GM18508 (cell line): Measurements from ENCODE around the gene PRDM16.

ENCODE experiments used
- ATAC-seq: cut with Tn5 transposase; IDR thresholded peaks from one replicate; pipeline ENCODE4 v1.9.1; 2021; ENCODE audit warnings: moderate number of reproducible peaks; ENCODE audit not compliant: insufficient read depth, unreplicated experiment

The PRDM16 gene

DNA sequence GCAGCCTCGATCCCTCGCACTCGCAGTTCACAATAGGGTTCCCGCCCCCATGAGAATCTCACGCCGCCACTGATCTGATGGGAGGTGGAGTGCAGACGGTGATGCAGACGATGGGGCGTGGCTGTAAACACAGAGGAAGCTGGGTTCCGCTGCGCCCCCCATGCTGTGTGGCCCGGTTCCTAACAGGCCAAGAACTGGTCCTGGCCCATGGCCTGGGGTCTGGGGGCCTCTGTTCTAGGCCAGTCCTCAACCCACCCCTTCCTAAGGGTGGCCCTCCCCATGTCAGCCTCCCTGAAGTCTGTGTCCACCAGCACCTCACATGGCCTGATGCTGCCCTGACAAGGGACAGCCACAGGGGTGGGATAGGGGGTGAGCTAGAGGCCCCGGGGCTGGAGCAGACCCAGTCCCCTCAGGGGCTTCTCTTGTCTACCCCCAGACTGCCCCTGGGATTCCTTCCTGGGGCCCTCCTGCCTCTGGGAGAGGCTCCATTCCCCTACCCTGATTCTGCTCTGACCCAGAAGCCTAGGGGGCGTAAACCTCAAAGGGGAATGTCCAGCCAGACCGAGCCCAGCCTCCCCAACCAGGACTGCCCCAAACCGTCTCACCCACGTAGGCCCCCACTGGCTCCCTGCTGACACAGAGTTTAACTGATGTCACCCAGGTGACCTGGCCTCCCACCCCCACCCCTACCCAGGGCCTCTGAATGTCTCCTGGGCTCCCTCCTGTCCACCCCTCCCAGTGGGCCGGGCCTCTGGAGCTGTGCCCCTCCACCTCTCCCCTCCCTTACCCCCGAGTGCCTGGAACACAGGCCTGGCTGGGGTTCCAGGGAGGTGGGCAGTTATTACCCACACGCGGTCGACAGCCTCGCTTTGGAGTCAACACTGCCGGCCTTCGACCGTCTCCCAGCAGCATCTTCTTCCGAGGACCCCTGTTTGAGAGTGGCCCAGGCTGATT is 370.6 kb downstream of the PRDM16 start:
- ATAC-seq, result no peak

GRCh38 chr1:3440300-3440681 is 371.3 kb downstream of the PRDM16 start:
- no peak for ATAC-seq

DNA sequence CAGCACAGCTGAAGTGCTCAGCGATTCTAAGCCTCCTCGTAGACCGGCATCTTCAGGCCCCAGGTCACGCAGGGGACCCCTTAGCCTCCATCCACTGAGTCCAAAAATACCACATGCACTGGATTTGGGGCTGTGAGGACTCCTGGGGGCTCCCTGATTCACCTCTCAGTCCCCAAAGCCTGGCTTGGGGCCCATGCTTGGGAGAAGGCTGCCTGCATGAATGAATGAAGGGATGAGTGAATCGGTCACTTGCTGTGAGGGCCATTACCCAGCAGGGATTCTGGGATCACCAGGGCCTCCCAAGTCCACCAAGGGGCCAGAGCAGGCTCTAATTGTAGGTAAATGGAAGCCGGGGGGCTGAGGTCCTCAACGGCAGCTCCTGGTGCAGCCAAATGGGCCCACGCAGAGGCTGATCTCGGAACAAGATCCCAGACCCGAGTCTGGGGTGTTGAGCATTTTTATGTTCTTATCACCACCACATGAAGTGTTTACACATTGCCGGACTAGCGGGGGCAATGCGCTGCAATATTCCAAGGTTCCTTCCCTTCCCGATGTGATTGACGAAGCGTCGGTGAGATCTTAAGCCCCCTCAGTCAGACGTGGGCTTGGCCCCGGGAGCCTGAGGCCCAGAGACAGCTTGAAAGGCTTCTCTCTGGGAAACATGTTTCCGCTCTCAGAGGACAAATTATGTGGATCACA is 371.9 kb downstream of the PRDM16 start:
- no peak for ATAC-seq

DNA sequence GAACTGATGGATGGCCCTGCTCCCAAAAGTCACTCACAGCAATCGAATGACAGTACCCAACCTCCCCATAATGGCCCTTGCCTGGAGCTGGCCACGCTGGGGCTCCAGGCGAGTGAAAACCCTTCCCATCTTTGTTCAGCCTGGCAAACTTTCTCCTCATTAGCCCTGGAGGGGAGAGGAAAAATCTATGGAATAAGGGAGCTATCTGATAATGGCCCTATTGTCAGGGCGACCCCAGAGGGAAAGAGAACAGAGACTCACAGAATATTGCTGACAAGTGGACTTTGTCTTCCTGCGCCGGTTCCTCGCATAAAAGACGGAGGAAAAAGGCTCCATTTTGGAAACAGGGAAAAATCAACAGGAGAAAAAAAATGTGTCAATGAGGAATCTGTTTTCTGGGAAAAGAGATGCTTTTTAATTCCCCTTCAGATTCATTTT is 372.4 kb downstream of the PRDM16 start:
- no peak for ATAC-seq

DNA sequence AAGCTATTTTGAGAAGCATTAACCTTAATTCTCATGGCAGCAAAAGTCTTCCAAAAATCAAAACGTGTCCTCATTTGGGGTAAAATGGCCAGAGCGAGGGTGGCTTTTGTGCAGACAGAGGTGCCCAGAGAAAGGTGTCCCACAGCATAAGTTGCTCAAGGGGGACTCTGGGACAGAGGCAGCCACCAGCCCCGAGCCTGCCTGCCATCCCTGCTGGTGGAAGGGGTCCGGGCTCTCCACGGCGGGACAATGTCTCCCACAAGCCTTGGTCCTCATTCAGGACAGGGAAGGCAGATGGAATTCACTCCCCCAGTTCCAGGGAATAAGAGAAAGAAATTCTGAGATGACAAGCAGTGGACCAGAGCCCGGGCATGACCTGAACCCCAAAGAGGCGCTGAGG is 372.9 kb downstream of the PRDM16 start:
- no peak for ATAC-seq

DNA sequence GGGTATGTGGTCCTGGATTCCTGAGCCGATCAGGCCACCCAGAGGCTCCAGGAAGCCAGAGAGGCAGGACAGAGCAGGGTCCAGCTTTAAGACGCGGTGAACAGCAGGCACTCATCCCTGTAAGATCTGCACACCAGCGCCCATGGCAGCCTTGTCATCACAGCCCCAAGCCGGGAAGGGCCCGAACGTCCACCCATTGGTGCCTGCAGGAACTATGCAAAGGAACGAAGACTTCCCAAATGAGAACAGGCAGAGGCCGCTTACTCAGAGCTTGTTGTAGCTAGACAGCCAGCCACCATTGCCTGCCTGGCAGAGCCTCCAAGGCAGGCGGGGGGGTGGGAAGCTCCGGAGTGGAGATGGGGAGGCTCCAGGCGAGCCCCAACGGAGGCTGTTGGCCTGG is 373.3 kb downstream of the PRDM16 start:
- no peak for ATAC-seq

DNA sequence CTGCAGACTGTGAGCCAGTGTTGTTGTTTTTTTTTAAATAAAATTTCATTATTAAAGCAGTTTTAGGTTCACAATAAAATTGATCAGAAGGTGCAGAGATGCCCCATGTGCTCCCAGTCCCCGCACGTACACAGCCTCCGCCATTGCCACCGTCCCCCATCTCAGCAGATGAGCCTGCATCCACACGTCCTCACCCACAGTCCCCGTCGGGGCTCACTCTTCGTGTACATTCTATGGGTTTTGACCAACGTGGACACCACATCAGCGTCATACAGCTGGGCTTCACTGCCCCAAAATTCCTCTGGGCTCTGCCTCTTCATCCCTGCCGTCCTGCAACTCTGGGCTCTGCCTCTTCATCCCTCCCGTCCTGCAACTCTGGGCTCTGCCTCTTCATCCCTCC is 373.9 kb downstream of the PRDM16 start:
- ATAC-seq, result no peak

- ATAC-seq, result no peak
Measured at GRCh38 chr1:3443807-3444206, 374.8 kb downstream of the PRDM16 start.

DNA sequence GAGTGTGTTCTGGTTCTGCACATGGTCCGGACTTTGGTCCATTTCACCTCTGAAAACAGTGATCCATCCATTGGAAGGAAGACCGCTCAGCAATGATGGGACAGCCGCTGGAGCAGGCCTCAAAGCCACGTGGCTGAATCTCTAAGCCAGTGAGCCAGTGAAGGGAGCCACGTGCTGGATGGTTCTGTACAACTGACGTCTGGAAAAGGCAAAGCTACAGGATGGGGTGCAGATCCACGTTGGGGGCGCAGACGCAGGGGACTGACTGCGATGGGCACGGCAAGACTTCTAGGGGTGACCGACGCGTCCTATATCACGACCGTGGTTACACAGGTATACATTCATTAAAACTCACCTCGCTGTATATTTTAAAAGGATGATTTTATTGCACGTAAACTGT is 375.3 kb downstream of the PRDM16 start:
- no peak for ATAC-seq

DNA sequence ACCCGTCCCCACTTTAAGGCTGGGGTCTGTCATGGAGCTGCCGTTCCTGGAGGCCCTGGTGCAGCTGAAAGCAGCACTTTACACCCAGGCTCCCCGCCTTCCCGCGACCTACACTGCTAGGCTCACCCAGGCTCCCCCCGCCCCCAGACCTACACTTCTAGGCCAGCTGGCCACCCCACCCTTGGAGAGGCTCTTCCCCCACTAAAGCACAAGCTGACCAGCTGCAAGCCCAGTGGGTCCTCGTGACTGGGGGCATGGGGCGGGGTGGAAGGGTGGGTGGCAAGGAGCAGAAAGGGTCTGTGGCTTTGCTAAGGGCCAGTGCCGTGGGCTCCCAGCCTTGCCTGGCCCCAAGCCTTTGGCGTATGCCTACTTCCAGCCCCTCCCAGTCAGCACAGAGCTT is 375.7 kb downstream of the PRDM16 start:
- ATAC-seq, result no peak

- no peak for ATAC-seq
Measured at GRCh38 chr1:3450202-3450863, 381.3 kb downstream of the PRDM16 start.

DNA sequence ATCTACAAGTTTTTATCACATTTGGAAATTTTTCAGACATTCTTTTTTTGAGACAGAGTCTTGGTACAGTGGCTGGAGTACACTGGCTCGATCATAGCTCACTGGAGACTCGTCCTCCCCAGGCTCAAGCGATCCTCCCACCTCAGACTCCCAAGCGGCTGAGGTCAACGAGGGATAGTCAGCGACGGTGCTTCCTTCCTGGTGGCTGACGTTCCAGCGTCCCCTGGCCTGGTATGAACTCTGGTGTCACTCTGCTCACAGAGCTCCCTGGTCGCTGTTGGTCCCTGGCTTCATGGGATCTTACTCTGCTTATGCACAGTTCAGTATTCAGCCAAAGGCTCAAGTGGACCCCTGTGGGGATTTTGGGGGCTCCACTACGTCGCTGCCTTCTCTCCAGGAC is 382.0 kb downstream of the PRDM16 start:
- ATAC-seq, result no peak

DNA sequence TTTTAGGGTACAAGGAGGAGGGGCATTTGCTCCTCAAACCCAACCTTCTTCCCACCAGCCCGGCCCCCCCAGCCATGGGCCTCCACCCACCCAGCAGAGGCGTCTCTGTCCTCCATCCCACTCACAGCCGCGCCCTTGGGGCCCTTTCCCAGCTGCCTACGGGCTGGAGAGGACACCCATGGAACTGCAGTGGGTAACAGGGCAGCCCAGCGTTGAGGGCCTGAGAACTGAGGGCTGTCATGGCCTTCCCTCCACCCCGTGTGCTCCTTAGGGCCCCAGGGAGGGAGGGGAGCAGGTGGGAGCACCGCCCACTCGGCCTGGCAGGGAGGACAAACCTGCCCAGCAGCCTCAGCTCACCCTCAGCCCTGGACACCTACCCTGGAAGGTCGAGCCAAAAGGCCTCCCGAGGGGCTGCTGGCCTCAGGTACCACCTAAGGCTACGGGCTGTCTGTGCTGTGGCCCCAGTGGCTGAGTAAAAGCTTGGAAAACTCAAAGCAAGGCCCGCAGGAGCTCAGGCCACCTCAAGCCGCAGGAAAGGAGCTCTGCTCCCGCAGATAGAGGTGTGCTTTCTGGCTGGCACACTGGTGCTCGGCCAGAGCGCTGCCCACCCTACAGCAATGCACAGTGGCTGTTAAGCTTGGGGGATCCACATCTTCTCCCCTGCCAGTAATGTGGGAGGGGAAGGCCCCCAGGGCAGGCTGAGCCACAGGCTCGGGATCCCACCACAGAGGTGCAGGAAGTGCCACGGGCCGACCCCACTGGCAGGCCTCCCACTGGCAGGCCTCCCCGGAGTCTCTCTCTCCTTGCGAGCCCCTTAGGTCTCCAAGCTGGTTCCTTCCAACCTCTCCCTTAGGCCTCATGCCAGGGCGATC is 383.2 kb downstream of the PRDM16 start:
- no peak for ATAC-seq

DNA sequence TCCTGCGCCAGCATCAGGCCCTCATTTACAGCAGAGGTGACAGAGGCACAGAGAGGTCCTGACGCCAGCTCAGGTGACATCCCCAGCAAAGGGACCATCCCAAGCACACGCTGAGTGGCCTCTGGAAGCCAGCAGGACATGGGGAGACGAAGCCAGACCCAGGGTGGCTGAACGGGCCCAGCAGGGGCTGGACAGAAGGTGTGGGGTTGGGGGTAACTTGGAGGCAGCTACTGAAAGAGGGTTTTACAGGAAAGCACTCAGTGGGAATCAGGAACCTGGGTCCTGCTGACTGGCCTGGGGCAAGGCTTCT is 383.8 kb downstream of the PRDM16 start:
- ATAC-seq, result no peak

GRCh38 chr1:3453203-3453761 is 384.3 kb downstream of the PRDM16 start:
- ATAC-seq, result no peak

DNA sequence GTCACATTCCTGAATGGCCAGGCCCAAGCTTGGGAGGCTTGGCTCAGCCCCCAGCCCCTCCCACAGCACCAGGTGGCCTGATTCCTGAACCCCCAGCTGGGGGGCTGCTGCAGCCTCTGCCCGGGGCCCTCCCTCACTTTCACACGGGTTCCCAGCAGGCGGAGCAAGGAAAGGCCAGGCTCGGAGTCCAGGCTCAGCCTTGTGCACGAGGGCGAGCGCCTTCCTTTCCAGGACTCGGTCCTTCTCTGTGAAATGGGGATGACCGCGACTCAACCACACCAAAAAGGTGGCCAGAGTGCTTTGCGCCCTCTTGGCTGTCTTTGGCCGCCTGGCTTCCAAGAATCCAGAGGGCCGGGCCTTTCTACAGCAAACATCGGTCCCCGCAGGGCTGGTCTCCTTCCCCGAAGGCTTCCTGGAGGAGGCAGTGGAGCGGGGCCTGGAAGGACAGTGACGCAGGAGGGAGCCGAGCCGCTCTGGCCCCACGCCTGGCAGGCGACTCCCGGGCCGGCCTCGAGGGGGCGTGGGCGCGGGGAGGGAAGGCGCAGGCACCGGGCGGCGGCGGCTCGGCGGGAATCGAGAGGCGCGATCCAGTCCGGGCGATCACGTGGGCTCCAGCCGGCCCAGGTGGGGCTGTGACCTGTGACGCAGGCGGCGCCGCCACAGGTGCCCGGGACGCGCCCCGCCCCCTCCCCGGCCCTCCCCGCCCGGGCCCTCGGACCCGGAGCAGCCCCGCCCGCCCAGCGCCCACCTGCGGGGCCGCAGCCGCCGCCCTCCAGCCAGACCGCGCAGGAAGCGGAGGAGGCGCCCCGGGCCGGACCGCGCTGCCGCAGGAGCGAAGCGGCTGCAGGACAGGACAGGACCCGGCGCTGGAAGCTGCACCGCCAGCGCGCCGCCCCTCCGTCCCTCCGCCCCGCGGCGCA is 385.1 kb downstream of the PRDM16 start, which contains the start of gene ARHGEF16:
Gene ARHGEF16 (plus strand): TSS at position 775 of the 920 bp plus-strand sequence. CDS start 8,420 bp downstream, outside the sequence.
- ATAC-seq, result no peak

- ATAC-seq, result no peak
Measured at GRCh38 chr1:3454811-3455618, 386.0 kb downstream of the PRDM16 start.
